Measurements from ENCODE around the gene ABHD1. TPM values are rescaled to one million over a fixed set of nuclear protein-coding genes. Genes with fewer than 3 reads are reported as not detected.

The ABHD1 gene
- total RNA-seq, 4 donors from 2014 or later = 1.2 TPM; not detected in 3

DNA sequence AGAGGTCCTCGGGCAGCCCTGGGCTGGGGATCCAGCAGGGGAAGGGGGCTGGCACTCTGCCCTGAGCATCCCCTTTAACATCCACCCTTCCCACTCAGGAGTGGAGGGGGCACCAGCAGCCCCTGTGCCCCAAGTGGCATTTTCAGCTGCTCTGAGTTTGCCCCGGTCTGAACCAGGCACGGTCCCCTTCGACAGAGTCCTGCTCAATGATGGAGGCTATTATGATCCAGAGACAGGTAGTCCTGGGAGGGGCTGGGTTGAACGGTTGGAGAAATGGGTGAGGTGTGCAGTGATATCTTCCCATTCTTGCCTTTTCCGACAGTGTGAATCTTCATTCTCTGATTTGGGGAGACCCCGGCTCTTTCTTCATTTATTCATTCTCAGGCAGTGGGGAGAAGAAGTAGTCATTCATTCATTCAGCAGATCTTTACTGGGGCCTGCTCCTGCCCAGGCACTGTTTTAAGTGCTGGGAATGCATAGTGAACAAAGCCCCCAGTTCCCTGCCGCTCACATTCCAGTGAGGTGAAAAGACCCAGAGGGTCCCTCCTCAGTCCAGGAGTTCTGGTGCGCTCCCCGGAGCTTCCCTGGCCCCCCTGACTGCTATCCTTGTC, 38.4 kb upstream of the ABHD1 start:
- Histone ChIP-seq H3K9me3 (no peaks in the 10 kb centered on the region), H3K36me3 (no peaks in the 10 kb centered on the region), H3K27ac (peak overlapping the region; percentile 82 to 85), H3K4me1 (peaks cover 5 to 23% of the 10 kb centered on the region in 2 donors), H3K27me3 (no peaks in the 10 kb centered on the region), H3K4me3 (peak overlapping the region; percentile 48 to 62)
- DNase-seq = peak in 1 of 2 donors; percentile 40
- intact Hi-C loops (cut with DNase I; ENCODE audit: low total_unique reads) = no loop called here
- TF ChIP-seq POLR2A (IDR thresholded peaks at IDR 0.05) = peak in 1 of 2 donors; percentile 2
- TF ChIP-seq, protein P1, sequence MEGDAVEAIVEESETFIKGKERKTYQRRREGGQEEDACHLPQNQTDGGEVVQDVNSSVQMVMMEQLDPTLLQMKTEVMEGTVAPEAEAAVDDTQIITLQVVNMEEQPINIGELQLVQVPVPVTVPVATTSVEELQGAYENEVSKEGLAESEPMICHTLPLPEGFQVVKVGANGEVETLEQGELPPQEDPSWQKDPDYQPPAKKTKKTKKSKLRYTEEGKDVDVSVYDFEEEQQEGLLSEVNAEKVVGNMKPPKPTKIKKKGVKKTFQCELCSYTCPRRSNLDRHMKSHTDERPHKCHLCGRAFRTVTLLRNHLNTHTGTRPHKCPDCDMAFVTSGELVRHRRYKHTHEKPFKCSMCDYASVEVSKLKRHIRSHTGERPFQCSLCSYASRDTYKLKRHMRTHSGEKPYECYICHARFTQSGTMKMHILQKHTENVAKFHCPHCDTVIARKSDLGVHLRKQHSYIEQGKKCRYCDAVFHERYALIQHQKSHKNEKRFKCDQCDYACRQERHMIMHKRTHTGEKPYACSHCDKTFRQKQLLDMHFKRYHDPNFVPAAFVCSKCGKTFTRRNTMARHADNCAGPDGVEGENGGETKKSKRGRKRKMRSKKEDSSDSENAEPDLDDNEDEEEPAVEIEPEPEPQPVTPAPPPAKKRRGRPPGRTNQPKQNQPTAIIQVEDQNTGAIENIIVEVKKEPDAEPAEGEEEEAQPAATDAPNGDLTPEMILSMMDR (IDR thresholded peaks at IDR 0.05) = no peak

DNA sequence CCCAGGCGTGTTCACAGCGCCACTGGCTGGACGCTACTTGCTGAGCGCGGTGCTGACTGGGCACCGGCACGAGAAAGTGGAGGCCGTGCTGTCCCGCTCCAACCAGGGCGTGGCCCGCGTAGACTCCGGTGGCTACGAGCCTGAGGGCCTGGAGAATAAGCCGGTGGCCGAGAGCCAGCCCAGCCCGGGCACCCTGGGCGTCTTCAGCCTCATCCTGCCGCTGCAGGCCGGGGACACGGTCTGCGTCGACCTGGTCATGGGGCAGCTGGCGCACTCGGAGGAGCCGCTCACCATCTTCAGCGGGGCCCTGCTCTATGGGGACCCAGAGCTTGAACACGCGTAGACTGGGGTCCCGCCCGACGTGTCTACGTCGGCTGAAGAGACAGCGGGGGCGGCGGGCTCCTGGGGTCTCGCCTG, 37.9 kb upstream of the ABHD1 start:
- H3K27ac ChIP-seq = peak overlapping the region; percentile 82 to 85
- intact Hi-C loops (cut with DNase I; ENCODE audit: low total_unique reads) = no loop called here
- H3K4me1 ChIP-seq = peaks cover 5 to 23% of the 10 kb centered on the region in 2 donors

DNA sequence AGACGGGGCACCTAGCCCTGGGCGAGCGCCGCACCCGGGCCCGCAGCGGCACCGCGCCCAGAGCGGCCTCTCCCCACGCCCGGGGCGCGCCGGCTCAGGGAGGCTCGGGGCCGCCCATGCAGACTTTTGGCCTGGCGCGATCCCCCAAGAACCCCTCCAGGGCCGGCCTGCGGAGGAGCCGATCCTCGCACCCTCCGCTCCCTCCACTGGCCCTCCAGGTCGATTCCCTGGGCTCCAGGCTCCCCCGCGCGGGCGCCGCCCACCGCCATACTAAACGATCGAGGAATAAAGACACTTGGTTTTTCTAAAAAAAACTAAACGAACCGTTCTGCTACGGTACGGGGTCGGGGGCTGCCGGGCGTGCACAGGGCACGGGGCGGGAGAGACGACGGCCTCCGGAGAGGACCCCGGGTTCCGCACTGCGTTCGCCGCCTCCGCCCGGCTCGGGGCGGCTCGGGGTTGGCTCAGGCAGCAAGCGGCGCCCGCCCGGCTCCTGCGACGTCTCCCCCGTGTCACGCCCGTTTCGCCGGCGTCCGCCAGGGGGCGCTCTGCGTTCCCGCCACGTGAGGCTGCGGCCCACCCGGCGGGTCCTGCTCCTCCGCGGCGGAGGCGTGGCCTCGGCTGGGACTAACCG, 37.4 kb upstream of the ABHD1 start:
- Histone ChIP-seq H3K4me3 (peak overlapping the region; percentile 48 to 62), H3K4me1 (peaks cover 5 to 23% of the 10 kb centered on the region in 2 donors)

More for the DNA sequence above, 37.9 kb upstream of the ABHD1 start:
- Histone ChIP-seq H3K4me3 (peak overlapping the region; percentile 48 to 62), H3K9me3 (no peaks in the 10 kb centered on the region), H3K27me3 (no peaks in the 10 kb centered on the region), H3K36me3 (no peaks in the 10 kb centered on the region)
- TF ChIP-seq, protein P1 (IDR thresholded peaks at IDR 0.05) = peak; percentile 52 to 62 (median 58)
- no peak for TF ChIP-seq POLR2A (IDR thresholded peaks at IDR 0.05)
- peak; percentile 75 to 80 for DNase-seq

DNA sequence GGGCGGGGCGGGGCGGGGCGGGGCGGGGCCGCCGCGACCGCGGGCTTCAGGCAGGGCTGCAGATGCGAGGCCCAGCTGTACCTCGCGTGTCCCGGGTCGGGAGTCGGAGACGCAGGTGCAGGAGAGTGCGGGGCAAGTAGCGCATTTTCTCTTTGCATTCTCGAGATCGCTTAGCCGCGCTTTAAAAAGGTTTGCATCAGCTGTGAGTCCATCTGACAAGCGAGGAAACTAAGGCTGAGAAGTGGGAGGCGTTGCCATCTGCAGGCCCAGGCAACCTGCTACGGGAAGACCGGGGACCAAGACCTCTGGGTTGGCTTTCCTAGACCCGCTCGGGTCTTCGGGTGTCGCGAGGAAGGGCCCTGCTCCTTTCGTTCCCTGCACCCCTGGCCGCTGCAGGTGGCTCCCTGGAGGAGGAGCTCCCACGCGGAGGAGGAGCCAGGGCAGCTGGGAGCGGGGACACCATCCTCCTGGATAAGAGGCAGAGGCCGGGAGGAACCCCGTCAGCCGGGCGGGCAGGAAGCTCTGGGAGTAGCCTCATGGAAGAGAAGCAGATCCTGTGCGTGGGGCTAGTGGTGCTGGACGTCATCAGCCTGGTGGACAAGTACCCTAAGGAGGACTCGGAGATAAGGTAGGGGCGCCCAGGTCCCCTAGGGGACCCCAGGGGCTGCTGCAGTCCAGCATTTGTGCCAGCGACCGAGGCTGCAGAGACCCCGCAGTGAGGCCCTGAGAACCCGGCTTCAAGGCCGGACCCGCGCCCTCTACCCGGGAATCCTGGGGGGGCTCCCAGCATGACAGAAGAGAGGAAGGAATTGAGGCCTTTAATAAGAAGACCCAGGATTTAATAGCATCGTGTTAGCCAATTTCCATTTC, 36.7 kb upstream of the ABHD1 start, which contains the start of gene KHK:
TSS of gene KHK (plus strand) at position 49 of the 870 bp plus-strand sequence. CDS start at position 537, 488 bp downstream.
- Histone ChIP-seq H3K36me3 (no peaks in the 10 kb centered on the region), H3K9me3 (no peaks in the 10 kb centered on the region), H3K27ac (peak within 1 kb of the TSS; percentile 82 to 85), H3K4me1 (peaks cover 0 to 20% of the 10 kb centered on the region in 2 donors), H3K4me3 (peak within 1 kb of the TSS; percentile 48 to 62), H3K27me3 (no peaks in the 10 kb centered on the region)
- peak; percentile 66 to 73 for DNase-seq
- intact Hi-C loops (cut with DNase I; ENCODE audit: low total_unique reads) = no loop called here
- TF ChIP-seq, protein P1 (IDR thresholded peaks at IDR 0.05) = no peak

More for the DNA sequence above, 37.4 kb upstream of the ABHD1 start:
- peak; percentile 92 to 98 for DNase-seq
- H3K9me3 ChIP-seq = no peaks in the 10 kb centered on the region
- peak; percentile 47 to 61 for TF ChIP-seq POLR2A (IDR thresholded peaks at IDR 0.05)
- TF ChIP-seq, protein P1 (IDR thresholded peaks at IDR 0.05) = peak; percentile 66 to 98 (median 94)
- no peaks in the 10 kb centered on the region for H3K27me3 ChIP-seq
- intact Hi-C loops (cut with DNase I; ENCODE audit: low total_unique reads) = no loop called here
- peak overlapping the region; percentile 82 to 85 for H3K27ac ChIP-seq
- H3K36me3 ChIP-seq = no peaks in the 10 kb centered on the region
